Stomach smooth muscle (tissue), 2 donors: ENCODE measurements around the gene PHF10.

ENCODE experiments used
- H3K27ac ChIP-seq: one replicate; pipeline ENCODE4 v1.7.0; 2013; ENCODE audit warnings: mild to moderate bottlenecking, low read length, inconsistent platforms
- H3K27me3 ChIP-seq, 2 donors: one replicate each; pipeline ENCODE4 v1.7.0; 2013; ENCODE audit warnings: low read length in 2 of 2; ENCODE audit not compliant: insufficient read depth in 2 of 2, control insufficient read depth in 1 of 2
- H3K36me3 ChIP-seq, 2 donors: one replicate each; pipeline ENCODE4 v1.7.0; 2013; ENCODE audit warnings: low read length in 2 of 2; ENCODE audit not compliant: control insufficient read depth in 2 of 2, insufficient read depth in 2 of 2
- H3K4me1 ChIP-seq: one replicate; pipeline ENCODE4 v1.7.0; 2013; ENCODE audit warnings: low read length; ENCODE audit not compliant: control insufficient read depth, insufficient read depth
- H3K4me3 ChIP-seq, 2 donors: one replicate each; pipeline ENCODE4 v1.7.0; 2013; ENCODE audit warnings: low read length in 2 of 2
- H3K9ac ChIP-seq, 2 donors: one replicate each; pipeline ENCODE4 v1.7.0; 2013; ENCODE audit warnings: low read length in 2 of 2, mild to moderate bottlenecking in 1 of 2
- H3K9me3 ChIP-seq, 2 donors: one replicate each; pipeline ENCODE4 v1.7.0; 2013; ENCODE audit warnings: low read length in 2 of 2; ENCODE audit not compliant: control insufficient read depth in 2 of 2
- donor health status: healthy.
- donor health status: Pancreatic carcinoma.

The PHF10 gene

DNA sequence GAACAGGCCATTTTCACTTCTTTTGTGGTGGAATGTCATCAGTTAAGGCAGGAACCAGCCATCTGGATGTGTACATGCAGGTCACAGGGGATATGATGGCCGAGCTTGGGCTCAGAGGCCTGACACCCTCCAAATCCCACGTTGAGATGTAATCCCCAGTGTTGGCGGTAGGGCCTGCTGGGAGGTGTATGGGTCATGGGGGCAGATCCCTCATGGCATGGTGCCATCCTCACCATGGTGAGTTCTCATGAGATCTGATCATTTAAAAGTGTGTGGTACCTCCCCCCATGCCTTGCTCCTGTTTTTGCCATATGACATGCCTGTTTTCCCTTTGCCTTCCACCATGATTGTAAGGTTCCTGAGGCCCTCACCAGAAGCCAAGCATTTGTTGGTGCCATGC, 49.3 kb downstream of the PHF10 start:
- Histone ChIP-seq H3K4me3 (no peak overlapping the region), H3K36me3 (peaks cover 3 to 17% of the 10 kb centered on the region in 2 donors), H3K27ac (no peak overlapping the region), H3K27me3 (no peaks in the 10 kb centered on the region), H3K9me3 (no peaks in the 10 kb centered on the region), H3K9ac (no peak overlapping the region), H3K4me1 (no peaks in the 10 kb centered on the region)

DNA sequence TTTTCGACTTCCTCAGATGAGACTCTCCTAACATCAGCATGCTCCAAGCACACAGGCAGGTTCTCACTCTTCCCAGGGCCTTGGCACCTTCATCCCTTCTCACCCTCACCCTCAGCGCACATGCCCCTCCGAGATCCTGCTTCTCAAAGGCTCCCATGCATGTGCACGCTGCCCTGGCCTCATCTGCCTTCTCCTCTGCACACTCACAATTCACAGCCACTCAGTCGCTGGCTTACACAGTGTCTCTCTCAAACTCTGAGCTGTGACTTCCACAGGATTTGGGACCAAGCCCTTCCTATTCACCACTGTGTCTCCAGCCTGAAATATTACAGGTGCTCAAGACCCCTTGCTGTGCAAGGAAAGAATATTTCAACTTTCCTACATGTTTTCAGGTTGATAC, 52.7 kb downstream of the PHF10 start:
- H3K27me3 ChIP-seq = no peaks in the 10 kb centered on the region
- no peak overlapping the region for H3K9ac ChIP-seq
- no peak overlapping the region for H3K4me3 ChIP-seq
- H3K4me1 ChIP-seq = no peaks in the 10 kb centered on the region
- H3K9me3 ChIP-seq = no peaks in the 10 kb centered on the region
- no peak overlapping the region for H3K27ac ChIP-seq
- peaks cover 9 to 32% of the 10 kb centered on the region in 2 donors for H3K36me3 ChIP-seq

DNA sequence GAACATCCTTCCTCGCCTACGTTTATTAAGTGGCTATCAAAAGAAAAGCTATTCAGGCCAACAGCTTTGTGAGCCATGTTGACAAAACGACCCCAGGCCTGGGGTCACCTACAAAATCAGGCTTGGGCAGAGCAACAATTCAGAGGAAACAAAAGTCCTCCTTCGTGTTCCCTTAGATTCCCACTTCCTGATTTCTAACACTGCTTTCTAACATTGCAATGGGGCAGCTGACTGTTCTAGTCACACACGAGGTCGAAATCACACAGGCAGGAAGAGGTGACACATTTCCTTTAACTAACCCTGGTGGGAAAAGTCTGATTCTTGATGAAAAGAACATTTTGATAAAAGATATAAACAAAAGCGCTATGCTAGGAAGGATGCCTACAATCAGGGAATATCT, 54.4 kb downstream of the PHF10 start:
- no peaks in the 10 kb centered on the region for H3K4me1 ChIP-seq
- H3K9ac ChIP-seq = no peak overlapping the region
- H3K36me3 ChIP-seq = peaks cover 9 to 33% of the 10 kb centered on the region in 2 donors
- no peaks in the 10 kb centered on the region for H3K27me3 ChIP-seq
- H3K9me3 ChIP-seq = no peaks in the 10 kb centered on the region
- no peak overlapping the region for H3K4me3 ChIP-seq
- no peak overlapping the region for H3K27ac ChIP-seq

DNA sequence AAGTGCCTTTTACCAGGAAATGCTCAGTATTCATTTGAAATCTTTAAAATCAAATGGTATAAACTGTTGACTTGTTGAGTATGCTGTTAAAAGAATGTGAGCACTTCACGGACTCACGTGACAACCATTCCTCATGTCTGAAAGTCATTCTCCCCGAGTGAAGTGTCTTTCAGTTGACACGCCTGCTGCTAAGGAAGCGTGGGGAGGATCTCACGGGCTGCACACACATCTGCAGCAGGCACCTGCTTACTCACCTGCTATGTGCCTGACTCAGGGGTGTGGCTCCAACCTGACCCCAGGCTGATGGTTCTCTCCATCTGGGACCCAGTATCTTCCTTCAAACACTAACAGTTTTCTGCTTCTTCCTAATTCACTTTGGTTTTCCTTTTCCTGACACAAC, 55.2 kb downstream of the PHF10 start:
- no peak overlapping the region for H3K9ac ChIP-seq
- H3K4me1 ChIP-seq = no peaks in the 10 kb centered on the region
- no peak overlapping the region for H3K27ac ChIP-seq
- H3K36me3 ChIP-seq = peaks cover 9 to 37% of the 10 kb centered on the region in 2 donors
- H3K9me3 ChIP-seq = no peaks in the 10 kb centered on the region
- no peak overlapping the region for H3K4me3 ChIP-seq
- no peaks in the 10 kb centered on the region for H3K27me3 ChIP-seq

DNA sequence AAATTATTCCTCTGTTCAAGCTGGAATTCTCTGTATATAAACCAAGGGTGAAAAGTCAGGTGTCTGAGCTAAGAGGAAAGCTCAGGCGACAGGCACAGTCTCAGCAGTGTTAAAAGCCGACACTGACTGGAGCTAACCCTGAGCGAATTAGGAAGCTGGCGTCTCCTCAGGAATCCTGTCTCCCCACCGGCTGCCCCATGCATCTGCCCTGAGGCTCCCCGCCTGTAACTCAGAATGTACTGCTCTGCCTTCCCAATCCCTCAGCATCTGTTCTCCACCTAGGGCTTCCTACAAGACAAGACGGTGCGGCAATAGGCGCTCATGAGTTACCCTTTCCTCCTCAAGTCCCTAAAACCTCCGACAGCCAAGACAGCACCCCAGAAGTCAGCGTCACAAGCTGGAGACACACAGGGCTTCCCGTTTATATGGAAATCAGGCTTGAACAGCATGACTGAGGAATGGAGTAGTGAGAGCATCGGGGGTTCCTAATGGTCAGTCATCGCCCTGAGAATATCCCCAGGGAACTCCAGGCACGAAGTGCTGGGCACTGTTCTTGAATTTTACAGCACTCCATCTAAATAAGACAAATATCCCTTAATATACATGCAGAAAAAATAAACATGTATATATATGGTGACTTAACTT, 56.0 kb downstream of the PHF10 start:
- no peak overlapping the region for H3K9ac ChIP-seq

DNA sequence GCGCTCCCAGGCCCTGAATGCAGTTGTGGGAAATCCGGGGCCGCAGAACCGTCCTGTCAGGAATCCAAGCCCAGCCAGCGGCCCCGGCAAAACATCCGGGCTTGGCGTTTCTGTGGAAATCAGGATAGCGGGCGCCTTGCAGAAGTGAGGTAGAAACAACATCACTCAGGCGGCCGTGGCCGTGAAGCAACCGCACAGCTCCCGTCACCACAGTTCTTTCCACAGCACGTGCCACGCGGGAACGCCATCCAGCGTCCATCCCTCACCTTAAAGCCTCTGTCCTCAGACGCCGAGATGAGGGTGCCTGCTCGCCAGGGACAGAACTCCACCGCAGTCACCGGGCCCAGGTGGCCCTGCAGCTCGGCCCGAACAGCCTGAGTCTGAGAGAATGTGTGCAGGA, 56.6 kb downstream of the PHF10 start:
- Histone ChIP-seq H3K9me3 (no peaks in the 10 kb centered on the region), H3K27me3 (no peaks in the 10 kb centered on the region), H3K9ac (no peak overlapping the region), H3K36me3 (peaks cover 13 to 47% of the 10 kb centered on the region in 2 donors), H3K27ac (no peak overlapping the region), H3K4me3 (no peak overlapping the region), H3K4me1 (no peaks in the 10 kb centered on the region)

More for the DNA sequence above, 56.0 kb downstream of the PHF10 start:
- H3K4me1 ChIP-seq = no peaks in the 10 kb centered on the region
- H3K27ac ChIP-seq = no peak overlapping the region
- H3K36me3 ChIP-seq = peaks cover 13 to 45% of the 10 kb centered on the region in 2 donors
- H3K27me3 ChIP-seq = no peaks in the 10 kb centered on the region
- H3K4me3 ChIP-seq = no peak overlapping the region
- no peaks in the 10 kb centered on the region for H3K9me3 ChIP-seq

DNA sequence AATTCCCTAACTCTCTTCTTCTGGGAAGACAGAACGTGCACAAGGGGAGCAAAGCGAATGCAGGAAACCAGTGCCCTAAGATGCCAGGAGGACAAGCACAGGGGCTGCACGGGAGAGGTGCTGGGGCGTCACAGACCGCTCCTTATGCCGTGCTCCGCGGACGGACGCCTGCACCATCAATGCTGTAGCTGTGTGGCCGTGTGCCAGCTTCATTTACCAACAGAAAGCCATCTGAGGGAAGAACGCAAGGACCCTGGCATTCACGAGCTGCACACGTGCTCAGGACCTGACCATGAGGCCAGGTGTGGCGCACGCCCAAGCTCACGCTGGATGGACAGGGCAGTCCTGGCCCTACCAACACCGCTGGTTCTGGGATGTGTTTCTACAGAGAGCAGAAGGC, 57.9 kb downstream of the PHF10 start:
- Histone ChIP-seq H3K27me3 (no peaks in the 10 kb centered on the region), H3K27ac (no peak overlapping the region), H3K9me3 (no peaks in the 10 kb centered on the region), H3K4me3 (no peak overlapping the region), H3K9ac (no peak overlapping the region), H3K36me3 (peaks cover 17 to 40% of the 10 kb centered on the region in 2 donors), H3K4me1 (no peaks in the 10 kb centered on the region)

DNA sequence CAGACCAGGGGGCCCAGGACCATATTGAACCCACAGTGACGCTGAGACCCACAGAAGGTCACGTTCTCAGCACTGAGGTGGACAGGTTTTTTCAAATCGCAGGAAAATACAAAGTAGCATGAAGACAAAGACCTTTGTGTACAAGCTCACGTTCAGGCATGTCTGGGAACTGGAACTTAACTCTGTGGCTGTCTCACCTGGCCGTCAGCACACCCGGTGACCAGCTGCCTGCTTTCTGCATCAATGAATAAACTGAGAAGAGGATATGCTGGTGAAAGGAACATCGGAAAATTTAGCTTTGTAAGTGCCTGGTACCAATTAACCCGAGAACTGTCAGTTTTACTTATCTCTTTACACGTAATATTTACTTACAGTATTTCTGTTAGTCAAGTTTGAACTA, 59.0 kb downstream of the PHF10 start:
- Histone ChIP-seq H3K27ac (no peak overlapping the region), H3K4me3 (no peak overlapping the region), H3K27me3 (no peaks in the 10 kb centered on the region), H3K9me3 (no peaks in the 10 kb centered on the region), H3K9ac (no peak overlapping the region), H3K4me1 (no peaks in the 10 kb centered on the region), H3K36me3 (peaks cover 17 to 32% of the 10 kb centered on the region in 2 donors)

DNA sequence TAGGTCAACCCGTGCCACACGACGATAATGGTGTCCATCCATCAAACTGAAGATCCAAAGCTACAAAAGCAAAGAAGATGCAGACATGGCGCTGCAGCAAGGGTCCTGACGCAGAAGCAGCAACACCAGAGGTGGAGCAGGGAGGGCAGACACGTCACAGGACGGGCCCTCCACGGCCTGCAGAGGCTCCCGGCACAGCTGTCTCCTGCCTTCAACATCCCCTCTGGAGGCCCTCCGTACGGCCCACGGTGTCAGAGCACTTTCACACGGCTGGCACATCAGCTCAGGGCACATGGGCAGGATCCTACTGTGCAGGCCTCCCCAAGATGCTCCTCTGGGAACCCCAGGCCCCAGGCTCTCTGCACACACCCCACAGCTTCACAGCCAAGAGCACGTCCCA, 60.1 kb downstream of the PHF10 start:
- Histone ChIP-seq H3K9me3 (no peaks in the 10 kb centered on the region), H3K27ac (no peak overlapping the region), H3K36me3 (peaks cover 17 to 35% of the 10 kb centered on the region in 2 donors), H3K9ac (no peak overlapping the region), H3K4me3 (no peak overlapping the region), H3K4me1 (no peaks in the 10 kb centered on the region), H3K27me3 (no peaks in the 10 kb centered on the region)

DNA sequence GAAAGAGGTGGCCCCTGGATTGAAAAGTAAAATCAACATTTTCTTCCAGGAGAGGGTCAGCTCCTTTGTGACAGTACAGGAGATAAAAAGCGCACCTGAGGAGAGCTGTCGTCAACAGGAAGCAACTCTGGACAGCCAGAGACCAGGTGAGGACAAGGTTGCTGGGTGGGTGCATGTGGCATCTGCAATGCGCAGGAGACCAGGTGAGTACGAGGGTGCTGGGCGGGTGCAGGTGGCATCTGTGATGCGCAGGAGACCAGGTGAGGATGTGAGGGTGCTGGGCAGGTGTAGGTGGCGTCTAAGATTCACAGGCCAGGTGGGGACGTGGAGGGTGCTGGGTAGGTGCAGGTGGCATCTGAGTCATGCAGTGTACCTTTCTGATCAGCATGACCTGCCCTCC, 60.8 kb downstream of the PHF10 start:
- no peaks in the 10 kb centered on the region for H3K9me3 ChIP-seq
- H3K4me3 ChIP-seq = no peak overlapping the region
- H3K27me3 ChIP-seq = no peaks in the 10 kb centered on the region
- H3K27ac ChIP-seq = no peak overlapping the region
- no peak overlapping the region for H3K9ac ChIP-seq
- H3K36me3 ChIP-seq = peaks cover 17 to 31% of the 10 kb centered on the region in 2 donors
- H3K4me1 ChIP-seq = no peaks in the 10 kb centered on the region

DNA sequence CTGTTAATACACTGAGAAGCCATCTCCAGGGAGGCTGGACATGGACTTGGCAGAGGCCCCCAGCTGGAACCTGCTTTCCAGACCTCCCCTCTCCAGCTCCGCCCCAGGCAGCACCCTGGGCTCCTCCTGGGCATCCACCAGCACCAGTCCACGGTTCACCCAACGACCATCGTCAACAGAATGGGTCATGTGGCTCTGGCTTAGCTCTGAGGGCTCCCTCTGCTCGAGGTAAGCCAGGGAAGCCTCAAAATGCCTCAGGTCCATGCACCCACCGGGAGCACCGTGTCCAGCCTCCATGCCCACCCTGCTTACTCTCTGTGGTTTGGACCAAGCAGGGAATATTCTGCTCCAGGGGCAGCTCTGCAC, 62.9 kb downstream of the PHF10 start:
- peaks cover 12 to 27% of the 10 kb centered on the region in 2 donors for H3K36me3 ChIP-seq
- no peaks in the 10 kb centered on the region for H3K9me3 ChIP-seq
- H3K27ac ChIP-seq = no peak overlapping the region
- no peaks in the 10 kb centered on the region for H3K4me1 ChIP-seq
- H3K4me3 ChIP-seq = no peak overlapping the region
- no peak overlapping the region for H3K9ac ChIP-seq
- no peaks in the 10 kb centered on the region for H3K27me3 ChIP-seq
